Measurements from ENCODE around the gene SMIM12.

SMIM12 gene

DNA sequence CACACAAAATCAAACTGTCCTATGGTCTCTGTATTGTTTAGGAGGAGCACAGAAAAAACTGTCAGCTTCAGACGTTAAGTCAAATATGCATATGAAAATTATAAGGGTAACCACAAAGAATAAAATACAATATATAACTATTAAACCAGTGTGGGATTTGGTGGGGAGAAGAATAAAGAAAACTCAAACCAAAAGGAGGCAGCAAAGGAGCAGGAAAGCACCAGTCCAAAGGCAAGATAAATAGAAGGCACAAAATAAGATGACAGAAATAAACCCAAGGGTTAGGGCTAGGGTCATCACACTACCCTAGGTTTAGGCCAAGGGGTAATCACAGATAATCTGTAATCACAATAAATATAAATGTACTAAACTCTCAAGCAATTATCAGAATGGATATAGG is 37.1 kb upstream of the SMIM12 start:
- DNase-seq (ENCODE audit: low read depth): no peak
- H3K4me3 ChIP-seq (ENCODE audit: low read depth, low read length): no peak overlapping the region
- TF ChIP-seq, protein P1, sequence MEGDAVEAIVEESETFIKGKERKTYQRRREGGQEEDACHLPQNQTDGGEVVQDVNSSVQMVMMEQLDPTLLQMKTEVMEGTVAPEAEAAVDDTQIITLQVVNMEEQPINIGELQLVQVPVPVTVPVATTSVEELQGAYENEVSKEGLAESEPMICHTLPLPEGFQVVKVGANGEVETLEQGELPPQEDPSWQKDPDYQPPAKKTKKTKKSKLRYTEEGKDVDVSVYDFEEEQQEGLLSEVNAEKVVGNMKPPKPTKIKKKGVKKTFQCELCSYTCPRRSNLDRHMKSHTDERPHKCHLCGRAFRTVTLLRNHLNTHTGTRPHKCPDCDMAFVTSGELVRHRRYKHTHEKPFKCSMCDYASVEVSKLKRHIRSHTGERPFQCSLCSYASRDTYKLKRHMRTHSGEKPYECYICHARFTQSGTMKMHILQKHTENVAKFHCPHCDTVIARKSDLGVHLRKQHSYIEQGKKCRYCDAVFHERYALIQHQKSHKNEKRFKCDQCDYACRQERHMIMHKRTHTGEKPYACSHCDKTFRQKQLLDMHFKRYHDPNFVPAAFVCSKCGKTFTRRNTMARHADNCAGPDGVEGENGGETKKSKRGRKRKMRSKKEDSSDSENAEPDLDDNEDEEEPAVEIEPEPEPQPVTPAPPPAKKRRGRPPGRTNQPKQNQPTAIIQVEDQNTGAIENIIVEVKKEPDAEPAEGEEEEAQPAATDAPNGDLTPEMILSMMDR (IDR thresholded peaks at IDR 0.05; ENCODE audit: low read depth, low read length, missing control alignments): no peak
- in situ Hi-C loops (cut with HindIII; ENCODE audit: low sequenced_read_pairs): no loop called here

- TF ChIP-seq, protein P1 (IDR thresholded peaks at IDR 0.05; ENCODE audit: low read depth, low read length, missing control alignments): no peak
- no peak for DNase-seq (ENCODE audit: low read depth)
- in situ Hi-C loops (cut with HindIII; ENCODE audit: low sequenced_read_pairs): no loop called here
These were observed 30.2 kb upstream of the SMIM12 start for GRCh38 chr1:34889705-34890104.

DNA sequence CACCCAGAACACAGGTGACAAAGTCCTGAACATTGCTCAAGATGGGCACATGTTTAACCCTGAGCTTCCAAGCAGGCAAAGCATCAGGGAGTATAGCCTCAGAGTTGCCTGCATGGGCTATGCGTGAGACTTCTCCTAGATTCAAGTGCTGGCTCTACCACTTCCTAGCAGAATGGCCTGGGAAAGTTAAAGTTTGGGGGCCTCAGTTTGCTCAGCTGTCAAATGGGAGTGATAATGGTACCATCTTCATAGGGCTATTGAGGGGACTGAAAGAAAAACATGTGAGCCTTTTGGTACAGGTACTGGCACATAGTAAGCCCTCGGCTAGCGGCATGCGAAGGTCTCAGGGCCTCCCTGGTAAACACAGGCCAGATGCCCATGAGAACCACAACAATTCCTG is 28.0 kb upstream of the SMIM12 start:
- TF ChIP-seq, protein P1 (IDR thresholded peaks at IDR 0.05; ENCODE audit: low read depth, low read length, missing control alignments): no peak
- in situ Hi-C loops (cut with HindIII; ENCODE audit: low sequenced_read_pairs): no loop called here
- no peak overlapping the region for H3K4me3 ChIP-seq (ENCODE audit: low read depth, low read length)
- DNase-seq (ENCODE audit: low read depth): no peak

More at GRCh38 chr1:34889705-34890104, 30.2 kb upstream of the SMIM12 start:
- H3K4me3 ChIP-seq (ENCODE audit: low read depth, low read length): no peak overlapping the region

DNA sequence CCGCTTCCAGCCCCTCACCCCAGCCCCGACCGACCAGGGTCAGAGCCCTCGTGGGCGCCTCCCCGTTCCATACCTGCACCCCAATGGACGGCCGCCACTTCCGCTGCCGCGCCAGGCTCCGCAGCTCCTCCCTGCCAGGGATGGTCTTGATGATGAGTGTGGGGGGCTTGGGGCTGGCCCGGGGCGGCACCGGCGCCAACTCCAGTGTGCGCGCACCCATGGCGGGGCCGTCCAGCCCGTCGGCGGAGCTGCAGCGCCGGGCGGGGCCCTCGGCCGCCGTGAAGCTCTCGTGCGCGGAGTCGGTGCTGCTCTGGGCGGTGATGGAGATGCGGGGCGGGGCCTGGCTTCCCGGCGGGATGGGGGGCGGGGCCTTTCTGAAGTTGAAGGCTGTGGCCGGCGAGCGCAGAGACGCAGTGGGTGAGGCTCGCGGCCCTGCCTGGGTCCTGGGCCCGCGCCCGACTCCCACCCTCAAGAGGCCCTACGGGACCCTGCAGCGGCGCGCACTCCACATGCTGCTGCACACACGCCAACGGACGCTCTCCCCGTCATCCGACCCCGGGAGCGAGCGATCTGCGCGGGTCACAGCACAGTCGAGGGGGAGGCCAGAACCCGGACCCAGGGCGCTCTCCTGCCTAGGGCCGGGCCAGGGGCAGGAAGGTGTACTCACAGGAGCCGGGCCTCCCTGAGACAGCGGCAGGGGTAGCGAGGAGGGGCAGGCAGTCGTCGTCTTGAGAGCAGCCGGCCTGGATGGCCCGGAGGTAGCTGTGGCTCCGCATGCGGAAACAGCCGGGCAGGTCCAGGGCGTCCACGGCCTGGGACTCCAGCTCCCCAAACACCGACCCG is 26.1 kb upstream of the SMIM12 start:
- H3K4me3 ChIP-seq (ENCODE audit: low read depth, low read length): peak overlapping the region; percentile 27
- TF ChIP-seq, protein P1 (IDR thresholded peaks at IDR 0.05; ENCODE audit: low read depth, low read length, missing control alignments): no peak
- no peak for DNase-seq (ENCODE audit: low read depth)
- in situ Hi-C loops (cut with HindIII; ENCODE audit: low sequenced_read_pairs): no loop called here

DNA sequence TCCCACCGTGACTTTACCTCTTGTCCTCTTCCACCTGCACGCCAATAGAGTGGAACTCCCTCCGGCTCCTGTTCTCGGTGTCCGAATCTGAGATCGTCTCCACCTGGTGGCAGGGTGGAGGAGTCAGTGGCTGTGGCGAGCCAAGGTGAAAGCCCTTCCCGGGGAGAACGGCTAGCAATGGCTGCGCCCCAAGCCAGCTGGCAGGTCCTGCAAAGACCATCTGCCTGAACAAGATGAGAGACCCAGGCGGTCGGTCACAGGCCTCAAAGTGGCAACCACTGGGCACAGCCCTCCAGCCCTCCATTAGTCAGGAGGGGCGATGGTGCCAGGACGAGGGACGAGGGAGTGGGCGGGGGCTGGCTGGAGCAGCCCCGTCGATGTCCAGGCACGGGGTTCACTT is 25.4 kb upstream of the SMIM12 start:
- in situ Hi-C loops (cut with HindIII; ENCODE audit: low sequenced_read_pairs): no loop called here
- TF ChIP-seq, protein P1 (IDR thresholded peaks at IDR 0.05; ENCODE audit: low read depth, low read length, missing control alignments): no peak
- H3K4me3 ChIP-seq (ENCODE audit: low read depth, low read length): no peak overlapping the region
- DNase-seq (ENCODE audit: low read depth): no peak

DNA sequence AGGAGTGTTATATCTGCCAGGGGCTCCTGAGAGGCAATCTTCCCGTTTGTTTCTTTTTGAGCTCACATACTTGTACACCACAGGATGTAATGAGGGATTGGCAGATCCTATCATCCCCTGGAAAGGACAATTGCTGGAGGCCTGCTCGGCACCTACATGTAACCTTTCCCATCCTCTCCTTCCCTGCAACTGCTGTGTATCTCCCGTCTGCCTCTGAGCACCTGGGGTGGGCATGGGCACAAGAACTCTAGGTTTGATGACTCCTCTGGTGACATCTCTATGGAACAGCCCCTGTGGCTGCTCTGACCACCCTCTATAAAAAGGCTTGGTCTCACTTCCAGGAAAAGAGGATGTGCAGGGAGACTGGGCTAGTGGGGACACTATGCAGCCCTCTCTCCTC is 25.0 kb upstream of the SMIM12 start:
- TF ChIP-seq, protein P1 (IDR thresholded peaks at IDR 0.05; ENCODE audit: low read depth, low read length, missing control alignments): no peak
- DNase-seq (ENCODE audit: low read depth): no peak
- in situ Hi-C loops (cut with HindIII; ENCODE audit: low sequenced_read_pairs): no loop called here
- H3K4me3 ChIP-seq (ENCODE audit: low read depth, low read length): no peak overlapping the region
